Measurements from ENCODE around the gene RANBP17.

Gene RANBP17

DNA sequence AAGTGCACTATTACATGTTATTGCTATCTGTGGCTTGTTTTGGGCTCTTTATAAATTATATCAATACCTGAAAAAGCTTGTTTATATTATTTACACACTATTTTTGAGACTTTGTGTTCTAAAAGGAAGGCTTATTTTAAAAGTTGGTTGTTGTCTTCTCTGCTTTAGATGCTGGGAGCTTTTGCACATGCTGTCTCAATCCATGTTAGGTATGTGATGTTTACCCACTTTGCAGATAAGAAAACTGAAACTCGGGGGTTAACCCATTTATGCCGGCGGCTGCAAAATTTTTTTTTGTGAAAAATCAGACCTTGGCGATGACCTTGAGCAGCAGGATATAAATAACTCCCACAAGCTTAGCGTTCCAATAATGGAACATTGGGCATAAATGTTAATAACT, 212.9 kb downstream of the RANBP17 start:
- Histone ChIP-seq H3K27me3 (ENCODE audit: insufficient read depth, low read length) (no peaks in the 10 kb centered on the region), H2AFZ (ENCODE audit: low read length, unreplicated experiment) (no peak overlapping the region), H3K27ac (ENCODE audit: low read depth, low read length) (no peak overlapping the region), H3K4me1 (ENCODE audit: control insufficient read depth, insufficient read depth, low read length, unreplicated experiment) (no peaks in the 10 kb centered on the region), H3K79me2 (ENCODE audit: control insufficient read depth, insufficient read depth, low read length, unreplicated experiment) (no peaks in the 10 kb centered on the region), H3K4me3 (ENCODE audit: low read depth, low read length) (no peak overlapping the region), H3K36me3 (ENCODE audit: insufficient read depth, low read length) (0 out of 2 replicates have a peak, but pooled peaks cover 3% of the 10 kb centered on the region)

DNA sequence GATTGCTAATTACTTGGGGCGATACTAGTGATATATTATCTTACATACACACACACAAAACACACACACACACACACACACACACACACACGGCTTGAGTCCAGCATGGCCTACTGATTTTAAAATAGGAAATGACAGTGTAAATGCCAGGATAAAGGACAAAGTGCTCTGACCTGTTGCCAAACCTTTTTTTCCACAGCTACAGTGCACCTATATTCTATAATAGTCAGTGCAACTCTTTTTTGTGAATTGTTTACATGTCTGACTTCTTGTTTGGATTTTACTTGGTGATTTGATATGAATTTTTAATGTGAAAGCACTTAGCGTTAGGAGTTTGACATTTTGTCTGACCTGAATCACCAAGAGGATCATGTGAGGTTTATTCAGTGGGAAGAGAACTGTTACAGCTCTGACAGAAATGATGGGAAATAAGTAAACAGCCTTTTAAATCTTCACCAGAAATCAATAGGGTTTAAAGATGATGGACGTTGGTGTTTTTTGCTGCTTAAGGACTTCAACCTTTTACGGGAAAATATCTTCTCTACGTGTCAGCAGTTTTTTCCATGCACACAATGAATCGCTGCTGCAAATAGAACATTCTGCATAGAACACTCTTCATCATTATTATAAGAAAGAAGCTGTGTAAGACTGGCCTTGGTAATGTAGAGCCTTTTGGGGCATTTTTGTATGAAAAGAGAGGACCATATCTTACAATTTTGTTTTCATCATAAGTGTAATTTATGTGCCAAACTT, 218.5 kb downstream of the RANBP17 start:
- no peaks in the 10 kb centered on the region for H3K27me3 ChIP-seq (ENCODE audit: insufficient read depth, low read length)
- H3K79me2 ChIP-seq (ENCODE audit: control insufficient read depth, insufficient read depth, low read length, unreplicated experiment) = no peaks in the 10 kb centered on the region
- H3K27ac ChIP-seq (ENCODE audit: low read depth, low read length) = no peak overlapping the region
- no peak overlapping the region for H2AFZ ChIP-seq (ENCODE audit: low read length, unreplicated experiment)
- H3K4me3 ChIP-seq (ENCODE audit: low read depth, low read length) = no peak overlapping the region
- H3K4me1 ChIP-seq (ENCODE audit: control insufficient read depth, insufficient read depth, low read length, unreplicated experiment) = no peaks in the 10 kb centered on the region
- 0 out of 2 replicates have a peak, but pooled peaks cover 3% of the 10 kb centered on the region for H3K36me3 ChIP-seq (ENCODE audit: insufficient read depth, low read length)

DNA sequence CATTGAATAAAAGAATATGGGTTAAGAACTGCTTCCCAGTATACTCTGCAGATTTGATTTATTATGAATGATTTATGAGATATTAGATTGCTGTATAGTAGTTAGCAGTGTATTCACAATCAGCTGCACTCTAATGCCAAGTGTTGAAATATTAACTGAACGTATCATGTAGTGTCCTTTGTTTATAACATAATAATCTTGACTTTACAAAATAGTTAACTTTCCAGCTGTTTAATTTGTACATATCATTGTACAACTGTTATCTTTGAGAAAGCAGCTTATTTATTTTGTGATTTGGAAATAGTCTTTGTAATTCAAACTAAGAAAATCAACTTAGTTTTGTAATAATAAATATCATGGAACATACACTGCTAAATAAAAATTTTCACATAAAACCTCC, 219.5 kb downstream of the RANBP17 start:
- Histone ChIP-seq H2AFZ (ENCODE audit: low read length, unreplicated experiment) (no peak overlapping the region), H3K4me1 (ENCODE audit: control insufficient read depth, insufficient read depth, low read length, unreplicated experiment) (no peaks in the 10 kb centered on the region), H3K27me3 (ENCODE audit: insufficient read depth, low read length) (no peaks in the 10 kb centered on the region), H3K79me2 (ENCODE audit: control insufficient read depth, insufficient read depth, low read length, unreplicated experiment) (no peaks in the 10 kb centered on the region), H3K4me3 (ENCODE audit: low read depth, low read length) (no peak overlapping the region), H3K36me3 (ENCODE audit: insufficient read depth, low read length) (0 out of 2 replicates have a peak, but pooled peaks cover 3% of the 10 kb centered on the region), H3K27ac (ENCODE audit: low read depth, low read length) (no peak overlapping the region)

DNA sequence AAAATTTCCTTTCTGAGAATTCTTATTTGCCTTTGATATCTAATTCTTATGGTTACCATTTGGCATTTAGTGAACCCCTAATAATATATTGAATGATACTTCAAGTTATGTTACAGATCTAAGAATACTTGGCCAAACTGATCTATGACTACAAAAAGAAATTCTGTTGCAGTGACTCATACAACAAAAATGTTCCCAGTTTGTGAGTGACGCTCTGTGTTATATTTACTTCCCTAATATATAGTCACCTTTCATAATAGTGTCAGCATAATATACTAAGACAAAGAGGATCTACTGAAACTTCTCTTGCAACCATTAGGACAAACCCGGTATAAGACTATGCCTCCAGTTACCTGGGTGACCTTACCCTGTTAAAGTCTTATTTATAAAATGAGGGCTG, 230.4 kb downstream of the RANBP17 start:
- Histone ChIP-seq H3K4me1 (ENCODE audit: control insufficient read depth, insufficient read depth, low read length, unreplicated experiment) (peaks cover 13% of the 10 kb centered on the region), H3K27ac (ENCODE audit: low read depth, low read length) (peak overlapping the region; percentile 39; the same call in 1 of the 2 replicates), H3K27me3 (ENCODE audit: insufficient read depth, low read length) (no peaks in the 10 kb centered on the region), H3K4me3 (ENCODE audit: low read depth, low read length) (no peak overlapping the region), H3K36me3 (ENCODE audit: insufficient read depth, low read length) (no peaks in the 10 kb centered on the region), H2AFZ (ENCODE audit: low read length, unreplicated experiment) (no peak overlapping the region), H3K79me2 (ENCODE audit: control insufficient read depth, insufficient read depth, low read length, unreplicated experiment) (no peaks in the 10 kb centered on the region)

DNA sequence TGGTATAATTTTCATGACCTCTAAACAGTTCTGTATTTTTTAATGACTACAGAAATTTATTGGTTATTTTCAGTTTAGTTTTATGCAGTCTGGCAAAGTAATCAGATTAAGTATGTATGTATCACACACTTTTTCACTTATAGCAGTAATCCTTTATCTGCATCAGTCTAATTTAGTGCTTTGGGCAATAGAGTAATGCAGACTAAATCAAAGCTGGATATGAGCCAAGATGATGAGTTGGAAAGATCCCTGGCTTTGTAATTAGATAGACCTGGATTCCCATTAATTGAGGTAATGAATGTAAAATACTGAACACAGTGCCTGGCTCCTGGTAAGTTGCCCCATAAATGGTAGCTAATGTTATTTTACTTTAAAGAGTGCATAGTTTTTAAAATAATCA, 231.8 kb downstream of the RANBP17 start:
- Histone ChIP-seq H2AFZ (ENCODE audit: low read length, unreplicated experiment) (no peak overlapping the region), H3K27ac (ENCODE audit: low read depth, low read length) (no peak overlapping the region), H3K27me3 (ENCODE audit: insufficient read depth, low read length) (no peaks in the 10 kb centered on the region), H3K4me1 (ENCODE audit: control insufficient read depth, insufficient read depth, low read length, unreplicated experiment) (peaks cover 13% of the 10 kb centered on the region), H3K36me3 (ENCODE audit: insufficient read depth, low read length) (no peaks in the 10 kb centered on the region), H3K79me2 (ENCODE audit: control insufficient read depth, insufficient read depth, low read length, unreplicated experiment) (no peaks in the 10 kb centered on the region), H3K4me3 (ENCODE audit: low read depth, low read length) (no peak overlapping the region)

DNA sequence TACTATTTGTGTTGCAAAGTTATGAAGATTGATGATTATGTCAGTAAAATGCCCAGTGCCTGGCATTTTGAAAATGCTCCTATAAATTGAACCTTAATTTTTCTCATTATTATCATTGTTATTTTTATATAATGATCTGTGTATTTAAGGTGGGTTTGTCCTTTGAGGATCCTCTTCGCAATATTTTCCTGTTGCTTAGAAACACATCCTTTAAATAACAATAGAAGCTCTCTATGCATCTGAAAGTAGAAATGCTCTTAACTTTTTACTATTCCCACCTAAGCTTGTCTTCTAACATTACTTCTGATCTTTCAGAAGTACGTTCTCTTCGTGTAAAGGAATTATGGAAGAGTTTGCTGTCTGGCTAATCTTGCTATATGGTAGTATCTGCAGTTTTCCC, 232.5 kb downstream of the RANBP17 start:
- no peaks in the 10 kb centered on the region for H3K36me3 ChIP-seq (ENCODE audit: insufficient read depth, low read length)
- H3K27ac ChIP-seq (ENCODE audit: low read depth, low read length) = no peak overlapping the region
- peaks cover 13% of the 10 kb centered on the region for H3K4me1 ChIP-seq (ENCODE audit: control insufficient read depth, insufficient read depth, low read length, unreplicated experiment)
- H2AFZ ChIP-seq (ENCODE audit: low read length, unreplicated experiment) = no peak overlapping the region
- H3K79me2 ChIP-seq (ENCODE audit: control insufficient read depth, insufficient read depth, low read length, unreplicated experiment) = no peaks in the 10 kb centered on the region
- H3K27me3 ChIP-seq (ENCODE audit: insufficient read depth, low read length) = no peaks in the 10 kb centered on the region
- no peak overlapping the region for H3K4me3 ChIP-seq (ENCODE audit: low read depth, low read length)

DNA sequence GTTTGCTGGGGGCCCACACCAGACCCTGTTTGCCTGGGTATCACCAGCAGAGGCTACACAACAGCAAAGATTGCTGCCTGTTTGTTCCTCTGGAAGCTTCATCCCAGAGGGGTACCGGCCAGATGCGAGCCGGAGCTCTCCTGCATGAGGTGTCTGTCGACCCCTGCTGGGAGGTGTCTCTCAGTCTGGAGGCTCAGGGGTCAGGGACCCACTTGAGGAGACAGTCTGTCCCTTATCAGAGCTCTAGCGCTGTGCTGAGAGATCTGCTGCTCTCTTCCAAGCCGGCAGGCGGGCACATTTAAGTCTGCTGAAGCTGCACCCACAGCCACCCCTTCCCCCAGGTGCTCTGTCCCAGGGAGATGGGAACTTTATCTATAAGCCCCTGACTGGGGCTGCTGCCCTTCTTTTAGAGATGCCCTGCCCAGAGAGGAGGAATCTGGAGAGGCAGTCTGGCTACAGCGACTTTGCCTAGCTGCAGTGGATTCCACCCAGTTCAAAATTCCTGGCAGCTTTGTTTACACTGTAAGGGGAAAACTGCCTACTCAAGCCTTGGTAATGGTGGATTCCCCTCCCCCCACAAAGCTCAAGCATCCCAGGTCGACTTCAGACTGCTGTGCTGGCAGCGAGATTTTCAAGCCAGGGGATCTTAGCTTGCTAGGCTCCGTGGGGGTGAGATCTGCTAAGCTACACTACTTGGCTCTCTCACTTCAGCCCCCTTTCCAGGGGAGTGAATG, 241.2 kb downstream of the RANBP17 start:
- Histone ChIP-seq H3K36me3 (ENCODE audit: insufficient read depth, low read length) (no peaks in the 10 kb centered on the region), H3K4me1 (ENCODE audit: control insufficient read depth, insufficient read depth, low read length, unreplicated experiment) (no peaks in the 10 kb centered on the region), H3K27me3 (ENCODE audit: insufficient read depth, low read length) (no peaks in the 10 kb centered on the region), H3K27ac (ENCODE audit: low read depth, low read length) (no peak overlapping the region), H2AFZ (ENCODE audit: low read length, unreplicated experiment) (no peak overlapping the region), H3K4me3 (ENCODE audit: low read depth, low read length) (no peak overlapping the region), H3K79me2 (ENCODE audit: control insufficient read depth, insufficient read depth, low read length, unreplicated experiment) (no peaks in the 10 kb centered on the region)

DNA sequence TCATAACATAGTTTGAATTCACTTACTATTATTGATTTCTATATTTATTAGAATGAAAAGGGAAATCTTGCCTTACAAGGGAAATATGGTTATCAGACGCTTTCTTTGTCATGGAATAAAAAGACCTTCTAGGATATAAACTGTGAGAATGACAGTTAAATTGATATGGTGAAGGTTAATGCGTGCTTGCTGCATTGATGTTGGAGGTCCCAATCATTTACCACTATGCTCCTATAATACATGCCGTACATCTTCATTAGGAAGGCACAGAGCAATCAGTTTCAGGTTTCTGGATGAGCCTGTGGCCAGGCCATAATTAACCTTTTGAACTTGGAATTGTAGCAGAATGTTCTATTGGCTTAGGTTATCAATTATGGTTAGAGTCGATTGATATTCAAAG, 245.9 kb downstream of the RANBP17 start:
- H3K36me3 ChIP-seq (ENCODE audit: insufficient read depth, low read length) = no peaks in the 10 kb centered on the region
- H3K4me3 ChIP-seq (ENCODE audit: low read depth, low read length) = no peak overlapping the region

DNA sequence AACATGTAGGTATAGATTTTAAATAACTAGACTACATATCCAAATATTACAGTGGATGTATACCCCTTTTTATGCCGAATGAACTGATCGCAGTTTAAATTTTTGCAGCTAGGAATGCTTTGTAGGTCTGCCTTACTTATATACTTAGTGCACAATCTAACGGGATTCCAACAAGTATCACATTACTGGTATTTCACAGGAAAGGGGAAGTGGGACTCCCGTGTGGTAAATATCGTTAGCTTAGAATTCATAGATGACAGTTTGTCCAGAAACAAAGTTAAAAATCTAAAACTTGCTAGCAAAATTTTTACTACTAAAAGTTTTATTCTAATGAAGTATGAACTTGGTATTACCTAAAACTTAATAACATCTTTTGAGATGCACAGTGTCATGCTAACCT, 253.7 kb downstream of the RANBP17 start:
- H3K27me3 ChIP-seq (ENCODE audit: insufficient read depth, low read length) = no peaks in the 10 kb centered on the region
- no peaks in the 10 kb centered on the region for H3K4me1 ChIP-seq (ENCODE audit: control insufficient read depth, insufficient read depth, low read length, unreplicated experiment)
- no peaks in the 10 kb centered on the region for H3K79me2 ChIP-seq (ENCODE audit: control insufficient read depth, insufficient read depth, low read length, unreplicated experiment)
- no peak overlapping the region for H2AFZ ChIP-seq (ENCODE audit: low read length, unreplicated experiment)
- H3K4me3 ChIP-seq (ENCODE audit: low read depth, low read length) = no peak overlapping the region
- no peaks in the 10 kb centered on the region for H3K36me3 ChIP-seq (ENCODE audit: insufficient read depth, low read length)
- no peak overlapping the region for H3K27ac ChIP-seq (ENCODE audit: low read depth, low read length)

More for the DNA sequence above, 245.9 kb downstream of the RANBP17 start:
- no peaks in the 10 kb centered on the region for H3K79me2 ChIP-seq (ENCODE audit: control insufficient read depth, insufficient read depth, low read length, unreplicated experiment)
- H3K4me1 ChIP-seq (ENCODE audit: control insufficient read depth, insufficient read depth, low read length, unreplicated experiment) = no peaks in the 10 kb centered on the region
- H3K27ac ChIP-seq (ENCODE audit: low read depth, low read length) = no peak overlapping the region
- H3K27me3 ChIP-seq (ENCODE audit: insufficient read depth, low read length) = no peaks in the 10 kb centered on the region
- no peak overlapping the region for H2AFZ ChIP-seq (ENCODE audit: low read length, unreplicated experiment)

DNA sequence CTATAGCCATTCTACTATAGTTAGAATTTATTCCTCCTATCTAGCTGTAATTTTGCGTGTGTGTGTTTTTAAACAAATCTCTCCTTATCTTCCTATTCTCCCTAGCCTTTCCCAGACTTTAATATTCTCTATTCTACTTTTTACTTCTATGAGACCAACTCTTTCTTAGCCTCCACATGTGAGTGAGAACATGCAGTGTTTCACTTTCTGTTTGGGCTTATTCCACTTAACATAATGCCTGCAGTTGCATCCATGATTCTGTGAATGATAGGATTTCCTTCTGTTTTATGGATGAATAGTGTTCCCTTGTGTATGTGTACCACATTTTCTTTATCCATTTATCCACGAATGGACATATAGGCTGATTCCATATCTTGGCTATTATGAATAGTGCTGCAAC, 254.9 kb downstream of the RANBP17 start:
- peak overlapping the region; percentile 51; the same call in 1 of the 2 replicates for H3K4me3 ChIP-seq (ENCODE audit: low read depth, low read length)
- H2AFZ ChIP-seq (ENCODE audit: low read length, unreplicated experiment) = no peak overlapping the region
- no peak overlapping the region for H3K27ac ChIP-seq (ENCODE audit: low read depth, low read length)

More for the DNA sequence above, 254.9 kb downstream of the RANBP17 start:
- H3K36me3 ChIP-seq (ENCODE audit: insufficient read depth, low read length) = no peaks in the 10 kb centered on the region
- H3K79me2 ChIP-seq (ENCODE audit: control insufficient read depth, insufficient read depth, low read length, unreplicated experiment) = no peaks in the 10 kb centered on the region
- no peaks in the 10 kb centered on the region for H3K4me1 ChIP-seq (ENCODE audit: control insufficient read depth, insufficient read depth, low read length, unreplicated experiment)
- no peaks in the 10 kb centered on the region for H3K27me3 ChIP-seq (ENCODE audit: insufficient read depth, low read length)

All from ACC112 (cell line).